ENCODE results near the gene AKAIN1.
A peak's percentile ranks its signal among the peaks of the same experiment; 100 is the strongest.

The AKAIN1 gene

DNA sequence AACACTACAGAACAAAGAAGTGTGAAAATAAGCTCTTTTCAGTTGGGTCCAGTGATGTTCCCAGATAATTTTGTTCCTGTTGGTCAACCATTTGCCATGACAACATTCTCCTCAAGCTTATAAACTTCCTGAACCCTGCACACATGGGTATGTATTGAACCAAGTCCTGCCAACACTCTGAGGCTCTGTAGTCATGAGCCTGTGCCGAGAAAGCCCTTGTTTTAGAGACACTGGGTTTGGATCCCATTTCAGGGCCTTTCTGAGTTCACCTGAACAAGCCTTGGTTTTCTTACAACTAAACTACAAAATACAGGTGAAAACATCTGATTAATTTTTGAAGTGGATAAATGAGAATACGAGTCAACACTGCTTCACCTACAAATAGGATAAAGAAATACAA is 38.5 kb downstream of the AKAIN1 start:
- no peak for FAIRE-seq

DNA sequence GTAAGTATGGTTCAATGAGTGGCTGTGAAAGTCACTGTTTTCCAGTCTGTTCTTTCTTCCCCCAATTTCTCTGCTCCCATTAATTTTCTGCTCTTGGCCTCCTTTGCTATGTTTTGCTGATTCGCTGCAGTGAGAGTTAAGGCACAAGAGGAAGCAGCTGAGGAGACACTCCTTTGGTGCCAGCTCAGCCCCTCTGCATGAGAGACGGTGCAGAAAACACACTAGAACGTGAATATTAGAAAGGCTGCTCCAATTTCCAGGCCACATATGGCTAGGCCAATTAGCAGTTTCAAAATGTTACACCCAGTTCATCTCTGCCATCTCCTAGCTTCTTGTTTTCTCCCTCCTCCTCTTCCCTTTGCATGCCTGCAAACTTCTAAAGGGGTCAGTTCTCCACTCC is 38.9 kb downstream of the AKAIN1 start:
- no peak for FAIRE-seq

DNA sequence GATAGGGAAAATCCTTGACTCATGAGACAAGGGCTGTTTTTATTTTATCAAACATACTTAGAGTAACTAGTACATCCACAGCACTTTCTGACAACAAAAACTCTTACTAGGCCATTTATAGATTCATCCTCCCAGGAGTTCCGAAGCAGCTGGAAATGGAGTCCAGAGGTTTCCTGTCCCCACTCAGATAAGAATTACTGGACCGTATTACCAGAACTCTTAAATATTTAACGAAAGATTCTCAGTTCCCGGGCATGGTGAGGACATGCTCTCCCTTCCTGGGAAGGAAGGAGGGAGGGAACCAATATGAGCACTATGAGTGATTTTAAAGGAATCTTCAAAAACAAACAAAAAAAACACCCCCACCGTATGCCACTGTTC is 41.2 kb downstream of the AKAIN1 start:
- no peak for FAIRE-seq

DNA sequence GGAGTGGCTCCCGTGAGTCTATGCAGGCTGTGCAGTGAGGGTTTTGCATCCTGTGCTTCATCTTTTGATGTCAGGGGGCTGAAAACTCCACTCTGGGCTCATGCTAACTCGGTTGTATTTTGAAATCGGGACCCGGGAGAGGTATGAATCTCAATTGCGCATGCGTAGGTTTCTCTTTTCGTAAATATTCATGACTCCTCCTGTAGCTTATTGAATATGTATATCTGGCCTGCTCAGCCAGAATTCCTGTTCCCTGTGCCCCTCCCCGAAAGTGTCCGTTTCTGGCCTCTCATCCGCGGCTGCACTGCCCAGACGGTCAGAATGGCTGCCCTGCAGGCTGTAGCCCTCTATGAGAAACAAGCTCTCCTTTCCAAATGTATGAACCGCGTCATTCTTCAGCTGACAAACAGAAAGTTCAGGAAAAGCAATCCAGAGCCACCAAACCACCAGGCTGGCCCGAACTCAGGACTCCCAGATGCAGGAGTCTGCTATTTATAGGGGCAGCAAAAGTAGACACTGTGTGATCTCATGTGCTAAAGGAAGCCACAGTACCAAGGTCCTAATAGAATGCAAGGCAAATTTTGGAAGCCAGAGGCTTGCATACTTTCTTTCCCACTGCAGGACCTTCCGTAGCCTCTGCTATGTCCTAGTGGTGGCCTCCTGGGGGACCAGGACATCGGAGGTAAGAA is 41.7 kb downstream of the AKAIN1 start:
- FAIRE-seq: no peak

DNA sequence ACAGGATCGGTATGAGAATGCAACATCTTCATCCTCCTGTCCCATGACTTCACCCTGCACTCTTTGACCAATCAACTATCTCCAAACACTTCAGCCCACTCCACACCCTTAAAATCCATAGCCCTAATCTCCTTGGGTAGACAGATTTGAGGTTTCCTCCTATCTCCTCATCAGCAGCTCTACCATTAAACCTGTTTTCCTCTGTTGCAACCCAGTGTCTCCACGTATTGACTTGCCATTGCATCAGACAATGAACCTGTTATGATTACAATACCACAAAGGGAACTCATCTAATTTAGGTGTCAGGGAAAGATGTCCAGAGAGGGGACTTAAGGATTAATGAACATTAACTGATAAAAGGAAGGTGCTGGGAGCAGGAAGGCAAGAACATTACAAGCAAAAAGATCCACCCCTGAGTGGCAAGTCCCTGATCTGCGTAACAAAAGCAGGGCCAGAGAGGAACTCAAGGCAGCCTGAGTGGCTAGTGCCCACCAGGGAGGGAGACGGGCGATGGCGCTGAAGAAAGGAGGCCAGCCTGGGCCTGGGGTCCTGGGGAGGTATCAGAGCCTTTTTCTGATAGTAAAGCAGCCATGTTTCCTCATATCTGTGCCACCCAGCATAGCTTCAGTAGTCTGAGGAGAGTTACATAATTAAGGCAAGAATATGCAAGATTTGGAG is 44.6 kb downstream of the AKAIN1 start:
- FAIRE-seq: no peak

DNA sequence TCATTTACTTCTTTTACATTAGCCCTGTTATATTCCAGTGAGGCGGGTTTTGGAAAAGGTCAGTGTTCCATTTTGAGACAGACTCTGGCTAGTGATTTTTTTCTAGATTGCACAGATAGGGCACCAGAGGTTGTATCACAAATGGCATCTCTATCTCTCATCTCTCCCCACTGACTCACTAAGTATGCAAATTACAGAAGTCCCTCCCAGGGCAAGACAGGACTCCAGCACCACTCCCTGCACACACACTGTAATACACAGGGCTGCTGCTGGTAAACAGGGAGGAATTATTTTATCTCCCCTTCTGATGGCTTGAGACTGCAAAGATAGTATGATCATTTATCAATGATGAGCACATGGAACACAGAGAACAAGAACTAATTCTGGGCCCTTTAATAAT is 46.2 kb downstream of the AKAIN1 start:
- FAIRE-seq: no peak

DNA sequence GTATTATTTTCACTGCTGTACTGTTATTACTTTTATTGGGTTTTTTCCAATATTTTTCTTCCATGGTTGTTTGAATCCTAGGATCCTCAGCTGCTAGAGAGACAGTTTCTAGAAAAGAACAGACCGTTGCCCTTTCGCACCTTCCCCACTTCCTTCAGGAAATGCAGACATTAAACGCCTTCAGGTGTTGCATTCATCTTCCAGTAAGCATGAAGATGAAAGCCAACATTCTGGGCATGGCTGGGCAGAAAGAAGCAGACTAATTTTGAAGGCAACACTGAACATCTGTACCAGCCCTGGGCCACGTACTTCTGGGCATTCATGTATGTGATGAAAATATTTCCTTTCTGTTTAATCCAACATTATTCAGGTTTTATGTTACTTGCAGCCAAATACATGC is 51.0 kb downstream of the AKAIN1 start:
- FAIRE-seq: no peak

DNA sequence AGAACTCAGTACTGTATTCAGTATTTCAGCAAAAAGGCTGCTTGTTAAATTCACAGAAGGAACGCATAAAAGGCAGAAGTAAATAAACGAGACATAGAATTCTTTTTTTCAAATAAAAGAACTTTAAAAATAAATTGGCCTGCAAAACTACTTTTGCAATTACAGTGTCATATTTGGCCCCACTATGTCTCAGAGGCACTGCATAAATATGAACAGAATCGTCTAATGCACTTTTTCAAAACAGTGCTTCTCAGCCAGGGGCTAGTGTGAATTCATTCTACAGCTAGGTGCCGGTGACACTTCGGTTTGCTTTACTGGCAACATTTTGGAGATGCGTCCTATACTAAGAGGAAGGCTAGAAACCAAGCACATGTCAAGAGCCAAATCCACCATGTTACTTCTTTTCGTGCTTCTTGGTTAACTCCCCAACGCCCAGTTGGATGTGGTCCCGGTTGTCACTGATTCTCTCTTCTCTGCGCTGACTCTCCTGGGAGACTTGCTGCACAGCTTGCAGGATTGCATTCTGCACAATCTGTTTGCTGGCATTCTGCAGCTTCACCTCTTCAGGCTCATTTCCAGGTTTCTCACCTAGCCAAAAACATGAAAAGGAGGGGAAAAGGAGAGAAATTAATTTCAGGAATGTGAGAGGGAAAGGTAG is 51.8 kb downstream of the AKAIN1 start:
- no peak for FAIRE-seq

DNA sequence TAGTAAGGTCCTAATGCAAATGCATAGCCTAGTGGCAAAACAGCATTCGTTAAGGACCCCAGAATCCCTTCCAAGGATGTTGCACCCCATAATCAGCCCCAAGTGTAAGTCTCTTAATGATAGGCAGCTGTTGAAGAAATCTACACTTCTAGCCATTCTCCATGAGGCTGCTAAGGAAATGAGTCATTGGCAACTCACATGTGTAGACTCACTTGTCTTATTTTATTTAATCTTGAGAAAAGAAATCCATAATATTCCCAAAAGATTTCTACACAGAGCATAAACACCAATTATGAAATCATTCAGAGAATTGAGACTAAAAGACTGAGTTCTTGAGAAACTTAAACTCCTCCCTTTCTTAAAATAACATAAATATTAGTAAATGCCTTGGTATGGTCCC is 52.4 kb downstream of the AKAIN1 start:
- FAIRE-seq: no peak

DNA sequence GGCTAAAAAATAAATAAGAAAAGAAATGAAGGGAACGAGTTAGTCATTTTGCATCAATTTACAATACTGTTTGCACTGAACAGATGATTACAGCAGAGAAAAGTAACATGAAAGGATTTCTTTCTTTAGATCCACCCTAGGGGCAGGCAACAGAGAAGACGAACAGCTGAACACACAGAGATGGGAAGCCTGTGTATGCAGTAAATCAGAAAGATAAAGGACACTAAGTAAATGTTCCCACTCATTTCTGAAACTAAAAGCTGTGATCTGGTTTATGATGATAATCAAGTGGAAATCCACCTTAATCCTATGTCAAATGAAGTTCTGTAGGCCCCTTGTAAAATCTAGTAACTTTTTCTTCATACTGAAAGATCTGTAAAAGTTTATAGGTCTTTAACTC is 54.2 kb downstream of the AKAIN1 start:
- no peak for FAIRE-seq

DNA sequence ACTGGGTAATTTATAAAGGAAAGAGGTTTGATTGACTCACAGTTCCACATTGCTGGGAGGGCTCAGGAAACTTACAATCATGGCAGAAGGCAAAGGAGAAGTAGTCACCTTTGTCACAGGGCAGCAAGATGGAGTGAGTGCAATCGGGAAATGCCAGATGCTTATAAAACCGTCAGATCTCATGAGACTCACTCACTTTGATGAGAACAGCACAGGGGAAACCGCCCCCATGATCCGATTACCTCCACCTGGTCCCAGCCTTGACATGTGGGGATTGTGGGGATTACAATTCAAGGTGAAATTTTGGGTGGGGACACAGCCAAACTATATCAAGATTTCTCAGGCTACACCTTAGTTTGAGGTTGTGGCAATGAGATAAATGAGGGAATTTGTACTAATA is 54.9 kb downstream of the AKAIN1 start:
- no peak for FAIRE-seq

DNA sequence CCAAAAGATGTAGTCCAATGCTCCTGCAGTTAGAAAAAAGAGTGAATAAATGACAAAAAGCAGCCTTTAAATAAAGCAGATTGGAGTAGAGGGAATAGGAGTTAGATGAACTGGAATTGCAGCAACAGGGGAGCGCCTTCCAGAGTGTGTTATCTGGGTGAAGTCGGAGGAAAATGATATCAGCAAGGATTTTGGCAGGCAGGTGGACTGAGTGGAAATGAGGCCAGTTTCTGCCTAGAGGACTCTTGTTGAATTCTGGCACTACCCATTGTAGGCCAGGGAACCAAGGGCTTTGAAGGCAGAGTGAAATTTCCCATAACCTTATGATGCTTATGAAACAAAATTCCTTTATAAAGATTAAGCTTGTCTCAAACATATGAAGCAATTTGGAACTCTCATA is 59.8 kb downstream of the AKAIN1 start:
- FAIRE-seq: no peak

DNA sequence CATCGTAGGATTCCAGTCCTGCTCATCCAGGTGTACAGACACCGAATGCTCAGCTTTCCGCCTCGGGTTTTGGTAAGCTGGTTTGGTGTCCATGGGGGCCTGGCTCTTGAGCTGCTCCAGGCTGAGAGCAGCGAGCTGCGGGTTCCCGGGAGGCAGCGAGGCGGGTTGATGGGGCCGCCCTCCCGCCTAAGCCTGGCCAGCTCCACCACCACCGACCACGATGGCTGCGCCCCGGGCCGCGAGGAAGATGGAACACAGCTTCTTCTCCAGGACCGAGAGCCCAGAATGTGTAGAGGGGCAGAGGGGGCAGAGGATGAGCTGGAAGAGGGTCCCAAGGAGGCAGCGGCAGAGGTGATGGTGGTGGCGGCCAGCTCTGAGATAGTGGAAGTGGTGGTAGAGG is 64.1 kb downstream of the AKAIN1 start:
- no peak for FAIRE-seq

DNA sequence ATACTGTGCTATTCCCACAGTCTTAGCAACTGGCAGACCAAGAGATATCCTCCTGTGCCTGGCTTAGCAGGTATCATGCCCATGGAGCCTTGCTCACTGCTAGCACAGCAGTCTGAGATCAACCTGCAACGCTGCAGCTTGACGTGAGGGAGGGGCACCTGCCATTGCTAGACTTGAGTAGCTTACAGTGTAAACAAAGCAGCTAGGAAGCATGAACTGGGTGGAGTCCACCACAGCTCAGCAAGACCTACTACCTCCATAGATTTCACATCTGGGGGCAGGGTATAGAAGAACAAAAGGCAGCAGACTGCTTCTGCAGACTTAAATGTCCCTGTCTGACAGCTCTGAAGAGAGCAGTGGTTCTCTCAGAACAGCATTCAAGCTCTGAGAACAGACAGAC is 74.8 kb downstream of the AKAIN1 start:
- FAIRE-seq: no peak

DNA sequence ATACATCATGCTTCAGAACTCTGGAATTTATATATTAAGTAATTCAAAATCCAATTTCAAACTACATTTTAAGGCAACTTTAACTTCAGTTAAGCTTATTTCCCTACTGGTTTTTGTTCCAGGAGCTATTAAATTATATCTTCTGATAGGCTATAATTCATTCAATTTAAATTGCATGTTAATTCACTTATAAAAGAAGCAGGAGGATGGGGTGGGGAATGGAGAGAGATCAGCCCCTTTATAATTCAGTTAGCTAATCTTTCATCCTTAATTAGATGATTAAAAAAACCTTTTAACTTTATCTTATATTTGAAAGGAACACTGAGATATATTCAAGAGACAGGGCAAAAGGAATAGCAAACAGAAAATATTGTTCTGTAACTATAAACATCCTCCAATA is 86.8 kb downstream of the AKAIN1 start:
- FAIRE-seq: no peak

DNA sequence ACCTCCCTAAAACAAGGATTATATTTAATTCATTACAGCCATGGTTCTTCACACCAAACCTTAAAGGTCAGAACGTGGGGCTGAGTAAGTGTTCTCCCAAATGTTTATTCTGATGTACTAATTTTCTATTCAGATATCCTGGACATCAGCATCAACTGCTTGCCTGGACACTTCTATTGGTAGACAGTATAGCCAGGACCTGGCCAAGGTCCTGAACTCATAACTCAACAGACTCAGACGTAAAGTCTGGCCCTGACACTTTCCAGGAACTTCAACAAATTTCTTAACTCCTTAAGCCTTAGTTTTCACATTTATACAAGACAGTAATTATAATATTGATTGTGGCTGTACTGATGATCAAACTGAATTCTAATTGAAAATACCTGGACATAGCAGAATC is 89.1 kb downstream of the AKAIN1 start:
- FAIRE-seq: no peak

DNA sequence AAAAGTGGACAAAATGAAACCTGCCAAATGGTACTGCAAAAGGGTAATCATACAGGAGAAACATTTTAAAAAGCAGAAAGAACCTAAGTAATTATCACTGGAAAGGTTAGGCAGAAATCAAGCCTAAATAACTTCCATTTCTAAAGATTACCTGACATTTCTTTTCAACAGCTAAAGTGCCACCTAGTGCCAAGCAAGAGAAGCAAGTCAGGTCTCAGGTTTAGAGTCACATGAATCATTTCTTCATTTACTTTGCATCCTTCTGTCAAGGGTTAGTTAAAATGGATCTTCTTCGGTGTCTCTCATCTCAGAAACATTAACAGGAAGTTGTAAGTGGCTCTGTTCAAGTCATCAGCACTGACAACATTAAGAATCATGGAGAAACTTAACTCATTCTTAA is 90.3 kb downstream of the AKAIN1 start:
- FAIRE-seq: peak; percentile 27

DNA sequence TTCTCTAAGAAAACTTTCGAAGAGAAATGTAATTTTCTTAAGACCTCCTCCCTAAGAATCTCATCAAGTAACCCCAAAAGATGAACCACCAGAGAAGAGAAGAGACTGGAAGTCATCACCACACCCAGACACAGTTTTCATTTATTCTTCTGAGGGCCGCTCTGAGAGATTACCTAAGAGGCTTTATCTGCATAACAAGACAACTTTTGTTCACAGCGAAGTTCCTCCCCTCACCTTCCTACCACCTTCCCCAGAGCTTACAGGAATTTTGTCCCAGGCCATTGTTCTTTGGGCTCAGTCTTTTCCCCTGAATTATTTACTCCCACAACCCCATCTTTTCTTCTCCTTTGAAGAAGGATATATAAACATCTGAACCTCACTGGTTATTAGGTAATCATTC is 92.8 kb downstream of the AKAIN1 start:
- FAIRE-seq: no peak

DNA sequence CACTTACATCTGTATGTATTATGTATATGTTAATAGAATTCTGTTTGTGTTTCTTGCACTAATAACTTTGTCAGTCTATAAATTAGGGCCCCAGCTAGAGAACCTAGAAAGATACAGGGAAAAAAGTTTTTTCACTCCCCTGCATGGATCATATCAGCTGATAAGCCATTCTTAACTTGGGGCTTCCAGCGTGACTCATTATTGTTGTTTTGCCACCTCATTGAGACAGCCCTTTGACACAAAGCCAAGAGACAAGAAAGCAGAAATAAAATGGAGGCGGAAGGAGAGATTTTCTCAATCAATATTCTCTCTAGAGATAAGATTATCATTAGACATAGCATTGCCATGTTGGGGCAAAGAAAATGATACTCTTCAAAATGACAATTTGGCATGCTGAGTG is 93.4 kb downstream of the AKAIN1 start:
- no peak for FAIRE-seq

DNA sequence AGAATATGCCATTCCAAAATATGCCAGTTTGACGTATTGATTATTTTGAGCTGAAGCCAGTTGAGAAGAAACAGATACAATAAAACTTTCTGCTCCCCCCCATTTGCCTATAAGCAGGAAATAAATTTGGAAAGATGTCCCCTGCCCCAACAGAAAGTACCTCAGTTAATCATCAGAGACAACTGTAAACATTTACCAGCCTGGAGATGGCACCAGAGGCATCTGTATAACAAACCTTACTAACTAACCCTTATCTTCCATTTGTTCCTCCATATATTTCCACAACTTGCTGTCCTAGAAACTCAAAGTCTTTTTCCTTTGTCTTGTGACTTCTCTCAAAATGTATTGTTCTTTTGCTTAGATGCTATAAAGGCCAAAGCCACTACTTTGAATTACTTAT is 93.8 kb downstream of the AKAIN1 start:
- no peak for FAIRE-seq

DNA sequence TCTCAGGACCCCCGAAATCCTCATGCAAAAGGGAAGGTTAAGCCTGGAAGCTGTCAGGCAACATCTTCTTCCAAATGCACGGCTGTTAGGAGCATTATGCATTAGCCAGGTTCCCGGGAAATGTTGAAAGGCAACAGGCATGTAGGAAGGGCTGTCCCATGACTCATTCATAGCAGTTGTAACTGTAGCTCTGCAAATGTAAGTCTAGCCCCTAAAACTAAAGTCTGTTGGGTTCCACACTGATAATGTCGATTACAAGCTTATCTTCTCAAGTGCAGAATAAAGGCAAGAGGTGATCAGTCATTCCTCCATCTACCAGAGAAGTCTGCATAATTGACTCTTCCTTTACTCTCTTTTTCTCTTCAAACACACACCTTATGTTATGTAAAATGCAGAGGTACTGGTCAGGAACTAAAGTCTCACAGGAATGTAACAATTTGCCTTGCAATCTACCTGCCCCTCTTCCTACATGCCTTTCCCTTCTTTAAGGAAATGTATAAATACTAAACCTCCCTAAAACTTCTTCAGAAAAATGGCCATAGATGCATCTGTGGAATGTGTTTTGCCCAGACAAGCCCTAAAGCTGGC is 99.8 kb downstream of the AKAIN1 start:
- FAIRE-seq: no peak

DNA sequence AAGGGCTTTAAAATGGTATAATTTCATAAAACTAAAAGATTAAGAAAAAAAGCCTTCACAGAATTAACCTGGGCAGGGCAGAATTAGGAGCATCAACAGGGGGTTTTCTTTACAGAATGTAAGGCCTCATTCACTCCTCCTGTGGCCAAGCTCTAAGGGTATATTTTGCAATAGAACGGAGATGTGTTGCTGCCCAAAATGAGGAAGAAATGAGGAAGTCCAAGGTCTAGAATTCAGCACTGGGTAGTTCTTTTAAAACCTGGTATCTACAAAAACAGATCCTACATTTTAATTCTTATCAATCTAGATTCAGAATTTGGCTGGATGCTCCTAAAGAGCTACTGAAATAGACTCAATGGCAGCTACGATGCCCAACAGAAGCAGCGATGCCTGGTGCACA is 101.8 kb downstream of the AKAIN1 start:
- no peak for FAIRE-seq

DNA sequence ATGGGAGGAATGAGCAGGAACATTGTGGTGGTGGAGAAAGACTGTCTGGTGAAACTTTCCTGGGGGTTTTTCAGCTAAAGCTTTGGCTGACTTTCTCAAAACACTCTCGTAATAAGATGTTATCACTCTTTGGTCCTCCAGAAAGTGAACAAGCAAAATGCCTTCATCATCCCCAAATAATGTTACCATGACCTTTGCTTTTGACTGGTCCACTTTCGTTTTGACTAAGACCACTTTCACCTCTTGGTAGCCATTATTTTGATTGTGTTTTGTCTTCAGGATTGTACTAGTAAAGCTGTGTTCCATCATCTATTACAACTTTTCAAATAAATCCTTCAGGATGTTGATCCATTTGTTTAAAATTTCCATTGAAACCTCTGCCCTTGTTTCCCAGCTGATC is 103.2 kb downstream of the AKAIN1 start:
- FAIRE-seq: no peak
